Colonic mucosa (tissue), 4 donors: ENCODE results near the gene PANK2. TPM values are rescaled to one million over a fixed set of nuclear protein-coding genes. Genes with fewer than 3 reads are reported as not detected.
"Not testable (repeated sequence)": the region's sequence is repeated elsewhere in the genome, so short reads cannot be mapped to it uniquely, and the experiment has no call there.

Experiments
- DNase-seq: peaks from one replicate; pipeline ENCODE4 v3.0.0-alpha.2; 2020
- H3K27ac ChIP-seq: fragments of 200-600 bp; one replicate; pipeline ENCODE4 v1.8.0; 2021
- H3K27me3 ChIP-seq: fragments of 200-600 bp; one replicate; pipeline ENCODE4 v1.8.0; 2021
- H3K36me3 ChIP-seq: fragments of 200-600 bp; one replicate; pipeline ENCODE4 v1.8.0; 2021
- H3K4me1 ChIP-seq: fragments of 200-600 bp; one replicate; pipeline ENCODE4 v1.8.0; 2021; ENCODE audit warnings: mild to moderate bottlenecking
- H3K4me3 ChIP-seq: fragments of 200-600 bp; one replicate; pipeline ENCODE4 v1.8.0; 2021
- H3K9ac ChIP-seq, 2 donors: one replicate each; pipeline ENCODE4 v1.7.0; 2013; ENCODE audit warnings: control low read depth in 2 of 2, low read depth in 2 of 2, low read length in 2 of 2
- H3K9me3 ChIP-seq: fragments of 200-600 bp; one replicate; pipeline ENCODE4 v1.8.0; 2021
- intact Hi-C: fragments of 100-400 bp; cut with DNase I; formaldehyde crosslinking; loops from one replicate; pipeline ENCODE4 v1.14.1; 2022
- total RNA-seq, 2 donors: library from RNA; stranded (reverse); fragmentation: NEBNext Ultra II Directional in 1 of 2; extraction: Animal tissue kit (Norgen Biotek cat#: 25700) in 1 of 2; gene quantifications; one replicate each; pipeline ENCODE4 v1.2.1, GENCODE V29; 2021
- TF ChIP-seq, protein P1 (sequence below): fragments of 200-600 bp; IDR thresholded peaks from one replicate; pipeline ENCODE4 v1.8.0; 2022; ENCODE audit warnings: antibody characterized with exemption, mild to moderate bottlenecking
- donor health status: healthy.
- donor health status: DM: no; HTN: no; CAD: no.
- donor health status: DM: no; HTN: no; CAD: no.

Gene PANK2
- total RNA-seq, 2 donors from 2014 or later: 29.7 to 31.3 TPM

DNA sequence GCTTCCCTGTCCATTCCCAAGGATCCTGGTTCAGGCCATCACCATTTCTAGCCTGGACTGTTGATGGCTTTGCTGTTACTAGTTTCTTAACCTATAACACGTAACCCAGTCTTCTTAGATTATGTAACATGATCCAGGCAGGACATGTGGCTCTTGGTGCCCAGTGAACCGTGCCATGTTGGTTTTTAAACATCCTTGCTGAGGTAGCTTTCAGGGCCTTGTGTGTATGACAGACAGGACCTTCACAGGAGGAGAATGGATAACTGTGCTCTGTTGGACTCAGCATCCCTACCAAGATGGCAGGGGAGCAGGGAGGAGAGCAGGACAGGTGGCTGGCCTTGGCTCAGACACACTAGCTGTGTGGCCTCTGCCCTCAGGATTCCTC lies 46.8 kb downstream of the PANK2 start:
- H3K27ac ChIP-seq: no peak overlapping the region
- no peak overlapping the region for H3K4me3 ChIP-seq
- no peaks in the 10 kb centered on the region for H3K9me3 ChIP-seq
- no peak overlapping the region for H3K9ac ChIP-seq
- DNase-seq: no peak
- intact Hi-C loops: no loop called here
- TF ChIP-seq, protein P1, sequence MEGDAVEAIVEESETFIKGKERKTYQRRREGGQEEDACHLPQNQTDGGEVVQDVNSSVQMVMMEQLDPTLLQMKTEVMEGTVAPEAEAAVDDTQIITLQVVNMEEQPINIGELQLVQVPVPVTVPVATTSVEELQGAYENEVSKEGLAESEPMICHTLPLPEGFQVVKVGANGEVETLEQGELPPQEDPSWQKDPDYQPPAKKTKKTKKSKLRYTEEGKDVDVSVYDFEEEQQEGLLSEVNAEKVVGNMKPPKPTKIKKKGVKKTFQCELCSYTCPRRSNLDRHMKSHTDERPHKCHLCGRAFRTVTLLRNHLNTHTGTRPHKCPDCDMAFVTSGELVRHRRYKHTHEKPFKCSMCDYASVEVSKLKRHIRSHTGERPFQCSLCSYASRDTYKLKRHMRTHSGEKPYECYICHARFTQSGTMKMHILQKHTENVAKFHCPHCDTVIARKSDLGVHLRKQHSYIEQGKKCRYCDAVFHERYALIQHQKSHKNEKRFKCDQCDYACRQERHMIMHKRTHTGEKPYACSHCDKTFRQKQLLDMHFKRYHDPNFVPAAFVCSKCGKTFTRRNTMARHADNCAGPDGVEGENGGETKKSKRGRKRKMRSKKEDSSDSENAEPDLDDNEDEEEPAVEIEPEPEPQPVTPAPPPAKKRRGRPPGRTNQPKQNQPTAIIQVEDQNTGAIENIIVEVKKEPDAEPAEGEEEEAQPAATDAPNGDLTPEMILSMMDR: no peak
- no peaks in the 10 kb centered on the region for H3K4me1 ChIP-seq
- no peaks in the 10 kb centered on the region for H3K27me3 ChIP-seq
- H3K36me3 ChIP-seq: no peaks in the 10 kb centered on the region

DNA sequence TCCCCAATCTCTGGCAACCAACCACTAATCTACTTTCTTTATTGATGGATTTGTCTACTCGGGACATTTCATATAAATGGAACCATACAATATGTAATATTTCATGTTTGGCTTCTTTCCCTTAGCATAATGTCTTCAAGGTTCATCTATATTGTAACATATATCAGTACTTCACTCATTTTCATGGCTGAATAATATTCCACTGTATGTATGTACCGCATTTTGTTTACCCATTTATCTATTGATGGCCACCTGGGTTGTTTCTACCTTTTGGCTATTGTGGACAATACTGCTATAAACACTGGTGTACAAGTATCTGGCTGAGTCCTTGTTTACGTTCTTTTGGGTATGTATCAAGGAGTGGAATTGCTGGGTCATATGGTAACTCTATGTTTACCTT lies 48.4 kb downstream of the PANK2 start:
- H3K36me3 ChIP-seq: no peaks in the 10 kb centered on the region
- no peaks in the 10 kb centered on the region for H3K9me3 ChIP-seq
- TF ChIP-seq, protein P1: no peak
- no peaks in the 10 kb centered on the region for H3K4me1 ChIP-seq
- H3K9ac ChIP-seq: no peak overlapping the region
- no peak for DNase-seq
- H3K27ac ChIP-seq: no peak overlapping the region
- no peak overlapping the region for H3K4me3 ChIP-seq
- intact Hi-C loops: no loop called here
- no peaks in the 10 kb centered on the region for H3K27me3 ChIP-seq

DNA sequence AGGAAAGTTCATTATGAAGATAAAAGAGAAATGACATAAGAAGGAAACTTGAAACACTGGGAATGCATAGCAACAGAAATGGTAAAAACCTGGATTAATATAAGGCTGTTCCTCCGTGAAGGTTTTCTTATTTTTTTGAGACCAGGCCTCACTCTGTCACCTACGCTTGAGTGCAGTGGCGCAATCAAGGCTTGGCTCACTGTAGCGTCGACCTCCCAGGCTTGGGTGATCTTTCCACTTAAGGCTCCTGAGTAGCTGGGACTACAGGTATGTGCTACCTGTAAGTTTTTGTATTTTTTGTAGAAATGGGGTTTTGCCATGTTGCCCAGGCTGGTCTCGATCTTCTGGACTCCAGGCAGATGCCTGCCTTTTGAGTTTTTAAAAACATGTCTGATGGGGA lies 51.7 kb downstream of the PANK2 start:
- H3K9me3 ChIP-seq: no peaks in the 10 kb centered on the region
- TF ChIP-seq, protein P1: no peak
- H3K4me3 ChIP-seq: no peak overlapping the region
- H3K27ac ChIP-seq: no peak overlapping the region
- no peaks in the 10 kb centered on the region for H3K36me3 ChIP-seq
- intact Hi-C loops: no loop called here
- H3K9ac ChIP-seq: no peak overlapping the region
- H3K4me1 ChIP-seq: no peaks in the 10 kb centered on the region
- no peaks in the 10 kb centered on the region for H3K27me3 ChIP-seq
- DNase-seq: no peak

DNA sequence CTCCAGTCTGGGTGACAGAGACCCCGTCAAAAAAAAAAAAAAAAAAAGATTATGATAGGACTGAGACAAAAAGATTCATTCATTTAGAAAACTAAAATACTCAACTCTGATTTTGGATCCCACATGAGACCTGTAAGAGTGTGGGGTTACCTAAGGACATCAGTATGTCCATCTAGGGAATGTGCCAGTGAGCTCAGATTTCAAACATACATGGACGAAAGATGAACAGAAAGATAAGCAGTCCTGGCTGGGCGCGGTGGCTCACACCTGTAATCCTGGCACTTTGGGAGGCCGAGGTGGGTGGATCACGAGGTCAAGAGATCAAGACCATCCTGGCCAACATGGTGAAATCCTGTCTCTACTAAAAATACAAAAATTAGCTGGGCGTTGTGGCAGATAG lies 57.5 kb downstream of the PANK2 start:
- H3K27ac ChIP-seq, intact Hi-C loops, H3K27me3 ChIP-seq, H3K4me3 ChIP-seq, H3K36me3 ChIP-seq, H3K9me3 ChIP-seq, H3K9ac ChIP-seq, H3K4me1 ChIP-seq, DNase-seq: not testable (repeated sequence)

DNA sequence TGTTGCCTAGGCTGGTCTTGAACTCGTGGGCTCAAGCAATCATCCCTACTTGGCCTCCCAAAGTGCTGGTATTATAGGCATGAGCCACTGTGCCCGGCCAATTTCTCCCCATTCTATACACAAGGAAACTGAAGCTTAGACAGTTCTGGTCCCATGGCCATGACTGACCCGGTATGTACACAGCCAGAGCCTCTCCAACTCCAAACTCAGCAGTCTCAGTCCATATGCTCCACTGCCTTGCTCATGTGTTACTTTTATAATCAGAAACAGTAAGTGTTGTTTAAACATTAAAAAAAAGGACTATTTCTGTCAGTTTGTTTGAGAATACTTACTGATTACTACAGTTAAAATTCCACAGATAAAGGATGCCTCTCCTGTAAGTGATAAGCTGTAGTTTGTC lies 75.5 kb downstream of the PANK2 start:
- H3K27me3 ChIP-seq: no peaks in the 10 kb centered on the region
- no peaks in the 10 kb centered on the region for H3K9me3 ChIP-seq
- no peak overlapping the region for H3K9ac ChIP-seq
- intact Hi-C loops: no loop called here
- TF ChIP-seq, protein P1: no peak
- no peak overlapping the region for H3K4me3 ChIP-seq
- no peaks in the 10 kb centered on the region for H3K36me3 ChIP-seq
- DNase-seq: no peak
- H3K27ac ChIP-seq: no peak overlapping the region
- no peaks in the 10 kb centered on the region for H3K4me1 ChIP-seq

DNA sequence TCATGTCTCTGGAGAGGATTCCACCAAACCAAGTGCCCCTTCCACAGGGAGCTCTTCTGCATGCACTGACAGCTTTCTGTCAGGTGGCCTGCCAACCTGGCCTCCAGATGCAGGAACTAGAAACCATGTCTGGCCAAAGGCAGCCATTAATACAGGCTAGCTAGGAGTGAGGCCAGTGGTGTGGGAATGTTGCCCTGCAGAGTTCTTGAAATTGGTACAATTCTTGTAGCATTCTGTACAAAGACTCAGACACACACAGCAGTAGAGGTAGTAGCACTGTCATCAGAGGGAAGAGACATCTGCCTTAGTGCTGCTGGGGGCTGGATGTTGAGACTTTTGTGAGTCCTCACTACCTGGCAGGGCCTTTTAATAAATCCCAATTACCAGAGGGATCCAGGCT lies 77.4 kb downstream of the PANK2 start:
- no peak overlapping the region for H3K27ac ChIP-seq
- H3K36me3 ChIP-seq: no peaks in the 10 kb centered on the region
- H3K4me3 ChIP-seq: no peak overlapping the region
- DNase-seq: no peak
- TF ChIP-seq, protein P1: no peak
- H3K9ac ChIP-seq: no peak overlapping the region
- no peaks in the 10 kb centered on the region for H3K9me3 ChIP-seq
- no peaks in the 10 kb centered on the region for H3K4me1 ChIP-seq
- intact Hi-C loops: no loop called here
- H3K27me3 ChIP-seq: no peaks in the 10 kb centered on the region
